IPS DF 4.7 (cell line): ENCODE results near the gene FAM180A.
"Not testable (repeated sequence)": the region's sequence is repeated elsewhere in the genome, so short reads cannot be mapped to it uniquely, and the experiment has no call there.

Experiments used
- DNase-seq: peaks from one replicate; pipeline ENCODE4 v3.0.0-alpha.2; 2013; ENCODE audit warnings: low spot score; ENCODE audit errors: extremely low read depth

Gene FAM180A

DNA sequence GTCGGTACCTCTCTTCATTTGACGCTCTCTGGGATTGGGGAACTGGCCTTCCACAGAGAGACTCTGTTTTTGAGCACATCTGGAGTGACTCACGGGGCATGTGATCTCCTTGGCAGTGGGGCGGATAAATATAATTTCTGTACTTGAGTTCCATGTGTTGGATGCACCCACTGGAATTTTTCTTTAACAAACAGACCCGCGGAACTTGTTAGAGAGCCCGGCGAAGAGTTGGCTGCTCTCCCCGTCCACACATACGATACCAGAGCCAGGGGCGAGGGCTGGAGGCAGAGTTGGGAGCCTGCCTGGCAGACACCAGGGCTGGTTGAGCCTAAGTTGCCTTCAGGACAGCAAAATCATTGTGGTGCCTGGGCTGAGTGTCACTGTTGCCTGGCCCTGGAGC lies at the start of gene FAM180A:
Gene FAM180A, minus strand, starts transcription at position 44 of the 400 bp plus-strand sequence. CDS start 233 bp downstream, outside the sequence.
- DNase-seq: no peak

DNA sequence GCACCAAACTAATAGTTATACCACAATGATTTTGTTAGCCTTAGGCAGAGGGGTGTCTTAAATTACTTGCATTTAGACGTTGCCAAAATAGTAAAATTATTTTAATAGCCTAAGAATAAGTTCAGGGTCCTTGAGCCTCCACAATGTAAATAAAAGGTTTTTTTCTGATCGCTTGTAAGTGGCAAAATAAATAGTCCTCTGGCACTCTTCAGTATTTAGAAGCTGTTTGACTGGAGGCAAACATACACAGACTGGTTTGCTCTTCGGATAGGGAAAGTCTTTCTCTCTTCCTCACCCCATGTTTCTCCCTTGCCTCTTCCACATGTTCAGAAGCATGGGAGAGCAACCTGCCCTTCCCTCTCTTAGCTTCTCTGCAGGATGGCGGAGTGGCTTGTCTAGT lies 49.5 kb upstream of the FAM180A start:
- no peak for DNase-seq

DNA sequence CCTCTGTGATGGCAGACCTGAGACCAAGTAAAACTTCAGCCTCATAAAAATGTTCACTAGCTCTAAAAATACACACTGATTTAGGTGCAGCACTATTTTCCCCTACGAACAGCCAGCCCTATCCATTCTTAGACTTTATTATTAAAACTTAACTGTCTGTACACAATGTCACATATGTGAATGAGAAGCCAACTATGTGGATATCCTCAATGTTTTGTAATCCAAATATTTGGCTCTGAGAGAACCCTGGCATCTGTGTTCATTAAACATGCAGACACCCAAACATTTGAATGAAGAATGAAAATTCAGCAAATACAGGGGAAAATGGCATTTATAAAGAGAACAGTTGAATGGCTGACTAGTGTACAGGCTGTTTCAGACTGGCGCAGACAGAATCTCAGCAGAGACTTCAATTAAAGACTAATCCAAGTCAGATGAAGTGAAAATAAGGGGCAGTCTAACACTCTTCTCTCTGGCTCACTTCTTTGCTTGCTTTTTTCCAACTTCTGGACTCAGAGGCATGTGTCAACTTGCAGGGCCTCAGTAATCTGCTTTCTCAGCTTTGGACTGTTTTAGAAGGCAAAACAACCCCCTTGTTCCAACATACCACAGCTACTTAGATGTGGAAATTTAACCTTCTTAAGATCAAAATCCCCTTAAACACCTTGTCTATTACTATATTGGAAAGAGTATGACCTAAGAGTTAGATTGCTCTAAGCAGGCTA lies 47.4 kb upstream of the FAM180A start:
- no peak for DNase-seq

DNA sequence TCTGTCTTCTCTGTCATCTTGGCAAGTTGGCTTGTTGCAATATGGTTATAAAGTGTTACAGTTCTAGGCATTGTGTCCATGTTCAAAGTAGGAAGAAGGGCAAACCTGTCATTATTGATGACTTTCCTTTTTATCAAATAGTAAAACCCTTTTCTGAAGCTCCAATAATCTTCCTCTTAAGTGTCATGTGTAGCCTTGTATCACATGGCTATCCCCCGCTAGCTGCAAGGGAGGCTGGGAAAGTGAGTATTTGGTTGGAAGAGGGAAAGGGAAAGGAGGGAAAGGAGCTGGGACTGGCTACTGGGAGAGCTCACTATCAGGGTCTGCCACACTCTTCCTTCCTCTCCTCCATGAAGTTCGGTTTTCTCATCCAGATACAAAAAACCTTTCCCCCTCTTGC lies 45.2 kb upstream of the FAM180A start:
- DNase-seq: no peak

DNA sequence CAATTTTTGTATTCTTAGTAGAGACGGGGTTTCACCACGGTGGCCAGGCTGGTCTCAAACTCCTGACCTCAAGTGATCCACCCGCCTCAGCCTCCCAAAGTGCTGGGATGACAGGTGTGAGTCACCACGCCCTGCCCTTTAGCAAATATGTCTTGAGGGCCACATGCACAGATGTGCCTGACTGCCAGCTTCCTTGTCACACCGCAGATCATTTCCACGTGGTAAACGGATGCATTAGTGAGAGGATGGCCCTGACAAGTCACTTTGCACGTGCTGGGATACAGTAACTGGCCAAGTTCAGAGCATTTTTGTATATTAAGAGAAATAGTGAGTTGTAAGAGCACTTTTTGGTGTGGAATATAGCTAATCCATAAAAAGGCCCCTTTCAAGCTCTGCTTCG lies 44.3 kb upstream of the FAM180A start:
- DNase-seq: no peak

DNA sequence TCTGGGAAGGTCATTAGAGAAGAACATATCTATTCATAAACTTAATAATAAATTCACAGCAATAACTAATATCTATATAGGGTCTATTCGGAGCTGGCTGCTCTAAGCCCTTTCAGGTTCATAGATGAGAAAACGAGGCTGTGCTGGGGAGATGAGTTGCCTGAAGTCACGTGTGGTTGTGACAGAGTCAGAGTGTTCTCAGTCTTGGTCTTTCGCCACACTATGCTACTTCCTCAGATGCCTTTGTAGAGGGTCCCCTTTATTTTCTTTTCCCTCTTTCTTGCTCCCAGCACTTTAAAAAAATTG lies 43.7 kb upstream of the FAM180A start:
- DNase-seq: no peak

DNA sequence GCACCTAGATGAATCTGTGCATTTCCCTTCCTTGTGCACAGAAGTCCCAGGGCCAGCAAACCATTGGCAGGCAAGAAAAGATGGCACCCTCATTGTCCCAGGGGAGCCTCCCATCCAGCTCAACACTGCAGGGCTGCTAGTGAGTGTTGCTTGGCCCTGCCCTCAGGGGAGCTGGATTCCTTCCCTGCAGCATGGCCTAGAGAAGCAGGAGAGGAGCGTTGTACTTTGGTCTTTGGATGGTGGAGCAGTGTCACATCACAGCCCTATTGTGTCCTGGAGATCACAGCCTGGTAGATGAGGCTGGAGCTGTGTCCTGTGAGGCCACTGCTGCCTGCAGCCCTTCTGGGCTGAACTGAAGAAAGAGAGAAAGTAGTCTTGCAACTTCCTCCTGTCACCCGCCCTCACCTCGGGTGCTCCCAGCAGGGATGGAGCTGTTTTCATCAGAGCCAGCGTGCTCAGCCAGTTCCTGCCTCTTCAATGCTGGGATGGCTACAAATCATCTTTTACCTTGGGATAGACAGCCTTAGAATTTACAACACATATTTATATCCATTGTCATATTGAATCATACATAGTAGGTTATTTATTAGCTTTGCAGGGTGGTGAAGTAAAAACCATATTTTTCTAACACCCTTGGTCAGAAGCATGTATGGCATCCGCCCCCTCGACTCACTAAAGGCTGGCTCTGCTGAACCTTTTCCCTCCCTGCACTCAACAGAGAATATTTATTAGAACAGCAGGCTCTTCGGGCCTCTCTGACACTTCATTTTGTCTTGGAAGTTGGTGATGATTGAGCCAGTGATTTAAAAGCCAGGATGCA lies 43.1 kb upstream of the FAM180A start:
- no peak for DNase-seq

DNA sequence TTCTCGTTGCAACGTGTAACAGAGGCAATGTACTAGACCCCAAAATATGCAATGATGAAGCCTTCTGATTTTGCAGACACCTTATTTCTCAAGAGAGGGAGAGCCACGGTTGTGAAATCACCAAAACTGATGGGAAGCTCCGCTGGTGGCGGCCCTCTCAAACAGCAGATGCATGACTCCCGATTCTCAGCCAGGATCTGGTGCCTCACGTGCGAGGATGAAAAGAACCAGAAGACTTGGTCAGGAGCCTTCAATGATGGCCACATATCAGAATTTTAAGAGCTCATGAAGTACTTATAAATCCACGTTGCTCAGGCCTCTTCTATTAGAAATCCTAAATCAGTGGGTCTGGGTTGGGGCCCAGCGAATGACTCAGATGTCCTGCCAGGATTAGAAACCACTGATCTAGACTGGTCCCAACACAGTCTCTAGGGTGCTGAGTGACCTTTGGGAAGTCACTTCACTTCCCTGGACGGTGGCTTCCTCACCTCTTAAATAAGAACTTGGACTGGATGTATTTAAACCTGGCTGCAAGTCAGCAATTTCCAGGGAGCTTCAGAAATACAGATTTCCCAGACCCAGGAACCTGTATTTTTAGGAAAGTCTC lies 41.9 kb upstream of the FAM180A start:
- DNase-seq: no peak

DNA sequence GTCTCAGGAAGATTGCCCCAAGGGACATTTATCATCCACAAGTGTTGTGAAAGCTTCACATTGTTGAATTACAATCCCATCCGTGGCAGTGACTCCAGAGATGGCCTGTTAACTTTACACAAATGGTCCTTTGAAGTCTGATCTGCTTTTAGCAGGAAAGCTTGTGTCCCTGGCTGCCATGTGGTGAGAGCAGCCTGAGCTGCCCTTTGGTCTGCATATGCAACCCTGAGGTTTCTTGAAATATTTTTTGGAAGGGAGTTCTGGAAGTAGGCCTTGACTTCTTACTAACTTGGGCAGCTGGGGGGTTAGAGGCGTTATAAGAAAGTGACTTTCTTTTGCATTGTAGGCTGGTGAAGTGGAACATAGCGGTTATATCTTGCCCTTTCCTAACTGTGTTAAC lies 41.3 kb upstream of the FAM180A start:
- DNase-seq: no peak

DNA sequence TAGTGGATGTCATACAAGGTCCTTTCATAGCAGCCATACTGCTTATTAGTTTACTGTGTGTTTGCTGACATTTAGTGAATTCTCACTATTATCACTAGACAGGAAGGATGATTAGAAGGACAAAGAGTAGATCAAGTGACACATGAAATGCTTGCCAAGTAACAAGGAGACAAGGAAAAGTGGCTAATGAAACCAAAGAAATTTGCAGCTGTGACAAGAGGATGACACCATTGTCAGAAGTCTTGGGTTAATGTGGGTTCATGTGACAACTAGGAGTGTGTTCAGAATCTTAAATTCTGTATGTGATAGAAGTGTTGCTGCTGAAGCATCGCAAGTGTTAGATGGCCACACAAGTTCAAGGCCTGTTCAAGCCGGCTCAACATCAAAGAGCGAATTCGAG lies 40.8 kb upstream of the FAM180A start:
- DNase-seq: no peak

DNA sequence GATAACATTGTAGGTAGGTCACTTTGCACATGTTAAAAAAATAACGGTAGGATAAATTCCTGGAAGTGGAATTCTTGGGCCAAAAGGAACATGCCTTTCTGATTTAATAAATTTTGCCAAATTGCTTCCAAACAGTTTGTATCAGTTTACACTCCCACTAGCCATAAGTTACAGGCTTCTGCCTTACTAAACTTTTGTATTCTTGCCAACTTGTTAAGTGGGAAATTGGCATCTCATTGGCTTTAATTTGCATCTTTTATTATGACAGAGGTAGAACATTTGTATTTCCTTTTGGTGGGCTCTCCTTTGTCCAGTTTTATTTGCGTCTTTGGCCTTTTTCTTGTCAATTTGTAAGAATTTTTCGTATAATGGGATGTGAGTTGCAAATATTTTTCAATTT lies 38.3 kb upstream of the FAM180A start:
- no peak for DNase-seq

DNA sequence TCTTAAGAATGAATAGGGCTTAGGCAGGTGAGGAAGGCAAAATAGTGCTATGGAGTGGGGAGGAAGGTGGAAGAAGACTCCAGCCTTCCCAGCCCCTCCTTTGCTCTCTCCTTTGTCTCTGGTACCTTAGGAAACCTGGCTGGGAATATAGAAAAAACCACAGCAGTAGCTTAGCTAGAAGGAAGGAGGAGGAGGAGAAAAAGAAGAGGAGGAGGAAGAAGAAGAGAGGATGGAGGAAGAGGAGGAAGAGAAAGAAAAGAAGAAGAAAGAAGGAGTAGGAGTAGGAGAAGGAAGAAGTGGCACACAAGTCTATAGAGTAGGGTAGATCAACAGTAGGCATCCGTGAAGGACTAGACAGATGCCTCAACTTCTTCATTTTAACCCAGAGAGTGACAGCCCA lies 36.5 kb upstream of the FAM180A start:
- no peak for DNase-seq

DNA sequence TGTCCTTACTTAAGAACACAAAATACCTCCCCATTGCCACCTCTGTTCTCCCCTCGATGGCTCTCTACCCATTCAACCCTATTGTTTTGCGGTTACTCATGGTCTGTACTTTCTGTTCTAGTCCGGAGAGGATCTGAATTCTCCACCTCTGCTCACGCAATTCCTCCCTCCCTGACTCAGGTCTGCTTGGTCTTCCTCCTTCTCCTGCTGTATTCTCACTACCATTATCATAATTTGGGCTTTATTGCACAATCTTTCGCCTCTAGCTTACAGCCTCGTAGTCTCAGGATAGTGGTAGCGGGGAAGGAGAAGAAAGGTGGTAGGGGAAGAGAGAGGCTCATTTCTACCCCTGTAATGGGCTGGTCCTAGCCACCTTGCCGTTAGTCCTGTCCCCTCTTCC lies 35.4 kb upstream of the FAM180A start:
- DNase-seq: no peak

DNA sequence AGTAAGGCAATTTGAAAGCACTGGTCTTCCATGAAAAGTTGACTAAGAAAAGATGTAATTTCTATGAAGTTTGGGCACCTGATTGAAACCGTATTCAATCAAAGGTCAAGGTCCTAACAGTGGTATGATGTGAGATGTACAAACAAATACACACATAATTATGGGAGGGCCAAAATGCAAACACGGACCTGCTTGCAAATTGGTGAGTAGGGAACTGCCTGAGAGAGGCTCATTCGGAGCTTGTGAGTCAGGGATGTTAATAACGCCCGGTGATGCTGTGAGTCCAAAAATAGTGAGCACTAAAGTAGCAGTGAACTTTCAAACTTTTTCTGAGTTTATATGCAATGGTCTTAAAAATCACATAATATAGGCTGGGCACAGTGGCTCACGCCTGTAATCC lies 34.2 kb upstream of the FAM180A start:
- no peak for DNase-seq

DNA sequence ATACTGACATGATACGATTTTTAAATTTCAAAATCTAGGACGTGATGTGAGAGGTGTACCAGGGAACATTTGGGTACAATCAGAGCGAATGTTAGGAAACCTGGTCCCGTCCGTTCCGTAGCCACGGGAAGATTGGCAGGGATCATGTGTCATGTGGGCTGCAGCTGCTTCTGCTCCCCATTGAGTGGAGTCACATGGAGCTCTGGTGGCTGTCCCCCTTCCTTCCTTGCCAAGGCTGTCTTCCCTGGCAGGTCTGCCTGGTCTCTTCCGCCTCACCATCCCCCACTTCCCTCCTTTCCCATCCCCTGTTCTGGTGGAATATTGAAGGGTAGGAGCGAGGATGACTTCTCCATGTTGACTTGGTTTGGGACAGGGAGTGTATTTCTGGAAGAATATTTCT lies 33.8 kb upstream of the FAM180A start:
- no peak for DNase-seq

DNA sequence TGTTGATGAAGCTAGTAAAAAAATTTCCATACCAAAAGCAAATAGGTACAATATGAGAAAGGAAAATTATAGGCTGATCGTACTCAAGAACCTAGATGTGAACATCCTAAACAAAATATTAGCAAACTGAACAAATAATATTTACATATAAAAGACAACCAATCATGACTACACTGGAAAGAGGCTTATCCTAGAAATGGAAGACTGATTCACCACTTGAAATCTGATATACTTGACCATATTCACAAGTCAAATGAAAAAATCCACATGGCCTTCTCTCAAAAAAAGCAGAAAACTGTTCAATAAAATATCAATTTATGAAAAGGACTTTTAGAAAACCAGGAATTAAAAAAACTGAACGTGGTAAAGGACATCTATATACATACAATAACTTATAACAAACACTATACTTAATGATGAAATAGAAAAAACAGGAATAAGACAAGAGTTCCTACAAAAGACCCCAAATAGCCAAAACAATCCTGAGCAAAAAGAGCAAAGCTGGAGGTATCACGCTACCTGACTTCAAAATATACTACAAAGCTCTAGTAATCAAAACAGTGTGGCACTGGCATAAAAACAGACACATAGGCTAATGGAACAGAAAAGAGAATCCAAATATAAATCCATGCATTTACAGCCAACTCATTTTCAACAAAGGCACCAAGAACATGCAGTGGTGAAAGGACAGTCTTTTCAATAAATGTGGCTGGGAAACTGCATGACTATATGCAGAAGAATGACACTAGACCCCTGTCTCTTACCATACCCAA lies 29.2 kb upstream of the FAM180A start:
- DNase-seq: no peak

DNA sequence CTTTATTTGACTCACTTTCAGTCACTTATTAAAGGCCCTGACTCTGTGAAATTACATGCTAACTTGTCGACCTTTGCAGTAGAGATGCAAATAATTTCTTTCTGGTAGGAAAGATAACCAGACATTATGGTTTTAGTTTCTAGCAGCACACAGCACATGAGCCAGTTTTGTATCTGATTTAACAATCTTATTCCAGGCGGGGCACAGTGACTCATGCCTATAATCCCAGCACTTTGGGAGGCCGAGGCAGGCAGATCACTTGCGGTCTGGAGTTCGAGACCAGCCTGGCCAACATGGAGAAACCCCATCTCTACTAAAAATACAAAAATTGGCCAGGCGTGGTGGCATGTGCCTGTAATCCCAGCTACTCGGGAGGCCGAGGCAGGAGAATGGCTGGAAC lies 27.3 kb upstream of the FAM180A start:
- DNase-seq: not testable (repeated sequence)

DNA sequence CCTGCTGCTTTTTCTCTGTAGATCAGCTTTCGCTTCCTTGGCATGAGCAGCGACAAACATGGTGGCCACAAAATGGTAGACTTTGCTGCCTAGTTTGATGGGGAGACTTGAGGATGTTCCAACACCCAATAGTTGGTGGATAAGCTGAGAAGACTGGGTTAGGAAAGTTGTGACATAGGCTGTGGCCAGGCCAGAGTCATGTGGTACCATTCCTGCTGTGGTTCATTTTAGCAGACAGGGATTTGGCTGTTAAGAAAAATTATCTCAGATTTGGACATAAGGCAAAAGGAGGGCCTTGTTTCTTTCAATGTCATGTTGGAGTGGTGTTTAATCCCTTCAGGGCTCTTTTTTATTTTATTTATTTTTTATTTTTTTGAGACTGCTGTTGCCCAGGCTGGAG lies 26.6 kb upstream of the FAM180A start:
- no peak for DNase-seq

DNA sequence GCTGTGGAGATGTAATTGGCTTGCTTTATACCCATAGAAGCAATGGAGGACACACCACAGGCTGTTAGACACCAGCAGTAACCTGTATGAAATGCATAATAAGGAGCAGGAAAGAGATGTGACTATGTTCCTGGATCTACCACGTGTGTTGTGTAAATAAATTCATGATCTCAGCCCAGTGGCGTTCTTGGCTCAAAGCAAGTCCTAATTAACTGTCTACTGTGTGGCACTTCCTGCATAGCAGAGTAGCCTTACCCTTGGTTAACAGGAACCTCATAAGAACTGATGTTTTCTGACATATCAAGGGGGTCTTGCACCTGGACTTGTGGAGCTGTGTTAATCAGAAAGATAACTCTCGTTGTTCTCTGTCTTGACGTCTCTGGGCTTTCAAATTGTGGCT lies 25.7 kb upstream of the FAM180A start:
- no peak for DNase-seq

DNA sequence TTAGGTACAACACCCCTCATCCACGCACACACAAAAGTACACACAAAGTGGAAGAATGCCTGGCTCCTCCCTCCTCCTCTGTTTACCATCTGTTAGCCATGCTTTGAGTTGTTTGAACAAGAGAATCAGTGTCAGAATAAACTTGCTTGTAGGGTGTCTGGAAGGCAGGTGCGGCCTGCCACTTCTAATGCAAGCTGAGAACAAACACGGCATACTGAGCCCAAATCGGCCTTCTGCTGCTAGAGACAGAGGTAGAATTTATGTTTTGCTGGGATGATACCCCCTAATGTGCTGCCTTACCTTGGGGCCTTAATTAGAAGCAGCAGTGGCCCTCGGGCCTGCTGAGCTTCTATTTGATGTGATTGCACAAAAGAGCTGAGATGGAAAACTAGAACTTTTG lies 24.9 kb upstream of the FAM180A start:
- DNase-seq: no peak

DNA sequence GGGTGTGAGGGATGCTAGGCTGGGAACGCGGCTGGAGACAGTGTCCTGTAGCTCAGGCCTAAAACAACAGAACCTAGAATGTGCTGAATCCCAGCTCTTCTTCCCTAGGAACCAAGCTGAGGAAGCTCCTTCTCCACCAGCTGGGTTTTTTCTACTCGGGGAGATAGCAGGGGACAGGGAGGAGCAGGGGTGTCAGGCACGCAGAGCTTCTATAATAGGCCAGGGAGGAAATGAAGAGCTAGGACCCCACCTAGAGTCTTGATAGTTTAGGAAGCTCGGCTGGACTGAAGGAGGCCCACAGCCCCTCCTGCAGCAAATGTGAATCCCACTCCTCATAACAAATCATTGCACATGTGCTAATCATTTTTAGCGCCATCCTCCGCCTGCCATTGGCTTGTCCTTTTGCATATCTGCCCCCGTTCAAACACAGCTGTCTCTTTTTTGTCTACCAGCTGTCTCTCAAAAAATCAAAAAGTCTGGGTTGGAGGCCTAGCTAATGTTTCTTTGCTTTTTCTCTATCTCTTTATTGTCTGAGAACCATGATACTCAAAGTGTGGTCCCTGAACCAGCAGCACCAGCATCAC lies 24.1 kb upstream of the FAM180A start:
- no peak for DNase-seq
